Activated CD8-positive, alpha-beta memory T cell treated with anti-CD3 and anti-CD28 coated beads for 1 hour (primary cell): ENCODE results near the gene COL24A1.
"Not testable (repeated sequence)": the region's sequence is repeated elsewhere in the genome, so short reads cannot be mapped to it uniquely, and the experiment has no call there.

Experiments used
- DNase-seq, 2 donors: peaks; one replicate each; pipeline ENCODE4 v3.0.0-alpha.2; 2020; ENCODE audit warnings: low read depth in 1 of 2; ENCODE audit errors: extremely low read depth in 1 of 2

Gene COL24A1

GRCh38 chr1:85911742-85912141 lies 244.8 kb downstream of the COL24A1 start:
- no peak for DNase-seq

DNA sequence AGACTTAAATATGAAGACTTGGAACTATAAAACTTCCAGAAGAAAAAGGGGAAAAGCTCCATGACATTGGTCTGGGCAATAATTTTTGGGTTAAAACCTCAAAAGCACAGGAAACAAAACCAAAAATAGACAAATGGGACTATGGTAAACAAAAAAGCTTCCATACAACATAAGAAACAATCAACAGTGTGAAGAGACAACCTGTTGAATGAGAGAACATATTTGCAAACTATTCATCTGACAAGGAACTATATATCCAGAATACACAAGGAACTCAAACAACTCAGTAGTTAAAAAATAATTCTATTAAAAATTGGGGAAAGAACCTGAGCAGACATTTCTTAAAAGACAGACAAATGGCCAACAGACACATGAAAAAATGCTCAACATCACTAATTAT lies 255.7 kb downstream of the COL24A1 start:
- no peak for DNase-seq

GRCh38 chr1:85898861-85899260 lies 257.7 kb downstream of the COL24A1 start:
- no peak for DNase-seq

- DNase-seq = no peak
These were observed 261.9 kb downstream of the COL24A1 start for GRCh38 chr1:85894651-85895050.

GRCh38 chr1:85892366-85892765 lies 264.2 kb downstream of the COL24A1 start:
- no peak for DNase-seq

GRCh38 chr1:85889870-85890269 lies 266.7 kb downstream of the COL24A1 start:
- no peak for DNase-seq

DNA sequence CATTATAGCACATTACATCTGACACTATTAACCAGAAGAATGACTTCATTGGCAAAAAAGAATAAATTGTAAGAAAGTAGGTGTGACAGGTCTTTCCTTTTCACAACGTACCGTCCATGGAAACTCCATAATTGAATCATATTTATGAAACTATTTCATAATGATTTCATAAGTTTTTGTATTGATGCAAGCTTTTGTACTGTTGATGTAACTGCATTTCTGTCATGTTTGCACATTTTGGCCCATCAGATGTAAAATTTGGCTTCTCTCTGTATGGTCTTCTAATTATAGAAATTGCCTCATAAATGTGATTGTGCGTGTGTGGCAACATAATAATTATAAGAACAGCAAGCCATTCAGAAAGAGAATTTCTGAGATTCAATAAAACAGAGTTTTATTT lies 267.7 kb downstream of the COL24A1 start:
- no peak for DNase-seq

DNA sequence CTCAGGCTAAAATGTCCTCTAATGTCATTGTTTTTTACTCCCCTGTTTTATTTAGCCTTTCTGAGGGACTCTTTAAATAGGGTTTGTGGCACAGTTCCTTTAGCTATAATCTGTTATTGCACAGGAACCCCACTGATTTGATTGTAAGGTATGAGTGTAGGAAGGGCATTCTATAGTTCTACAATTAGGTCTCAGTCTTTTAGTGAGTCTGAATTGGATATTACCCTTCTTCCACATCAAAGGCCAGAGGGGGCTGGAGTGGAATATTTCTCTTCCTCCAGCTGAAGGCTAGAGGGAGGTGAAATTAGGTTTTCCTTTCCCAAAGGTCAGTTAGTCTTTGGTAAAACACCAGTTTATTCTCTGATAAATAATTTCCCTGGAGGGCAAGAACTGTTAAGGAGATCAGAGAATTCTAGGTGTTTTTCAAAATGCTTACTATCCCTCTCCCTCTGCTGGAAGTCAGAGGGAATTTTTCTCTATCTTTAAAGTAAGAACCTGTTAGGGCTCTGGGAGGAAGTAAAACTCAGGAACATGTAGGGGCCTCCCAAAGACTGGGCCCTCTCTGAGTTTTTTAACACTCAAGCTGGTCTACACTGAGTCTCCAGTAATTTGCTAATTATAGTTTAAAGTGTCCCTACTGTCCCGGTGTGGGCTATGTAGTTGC lies 272.1 kb downstream of the COL24A1 start:
- DNase-seq = no peak

DNA sequence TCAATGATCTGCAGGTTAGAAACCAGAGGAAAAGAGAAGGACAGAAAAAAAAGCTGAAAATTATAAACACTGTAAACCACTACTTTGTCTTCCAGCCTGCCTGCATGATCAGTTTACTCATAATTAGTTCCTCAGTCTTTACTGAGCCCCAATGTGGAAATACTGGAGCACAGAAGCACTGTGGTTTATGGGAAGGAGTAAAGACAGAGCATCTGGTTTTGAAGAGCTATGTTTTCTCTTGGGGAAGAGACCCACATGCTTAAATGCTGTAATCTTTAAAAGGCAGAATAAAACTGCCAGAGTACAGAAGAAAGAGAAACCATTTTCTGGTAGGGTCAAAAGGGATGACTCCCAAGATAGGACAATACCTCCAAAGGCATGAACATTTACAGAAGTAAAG lies 289.4 kb downstream of the COL24A1 start:
- no peak for DNase-seq

DNA sequence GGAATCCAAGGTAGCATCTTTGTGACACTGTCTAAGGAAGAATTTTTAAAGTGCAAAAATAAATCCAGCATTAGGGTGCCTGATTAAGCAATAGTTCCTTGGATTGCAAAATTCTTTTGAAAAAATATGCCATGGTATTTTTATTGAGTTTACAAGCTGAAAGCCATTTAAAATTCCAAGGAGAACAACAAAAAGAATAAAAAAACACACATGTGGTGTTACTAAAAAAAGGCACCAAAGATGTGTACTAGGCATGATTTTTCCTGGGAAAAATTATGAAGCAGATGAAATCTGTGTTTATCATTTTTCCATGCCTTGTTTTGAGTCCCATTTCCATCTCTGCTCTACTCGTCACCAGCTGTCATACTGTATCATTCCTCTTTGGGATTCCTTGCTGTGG lies 291.4 kb downstream of the COL24A1 start:
- DNase-seq = no peak

DNA sequence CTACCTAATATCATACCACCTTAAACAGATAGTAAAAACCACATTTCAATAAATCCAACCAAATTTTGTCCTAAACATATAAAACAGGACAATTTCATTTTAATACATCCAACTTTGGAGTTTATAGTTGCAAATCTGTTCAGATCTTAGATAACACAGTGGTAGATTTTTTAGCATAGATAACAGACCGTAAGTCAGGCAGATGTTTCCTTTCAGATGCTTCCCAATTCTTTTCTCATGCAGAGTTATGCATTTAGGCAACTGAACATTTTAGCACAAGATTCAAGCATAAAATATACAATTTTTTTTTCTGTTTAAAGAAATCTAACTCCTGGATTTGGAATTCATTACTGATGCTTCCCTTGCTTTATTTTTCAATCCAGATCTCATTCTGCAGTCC lies 291.8 kb downstream of the COL24A1 start:
- DNase-seq = no peak

DNA sequence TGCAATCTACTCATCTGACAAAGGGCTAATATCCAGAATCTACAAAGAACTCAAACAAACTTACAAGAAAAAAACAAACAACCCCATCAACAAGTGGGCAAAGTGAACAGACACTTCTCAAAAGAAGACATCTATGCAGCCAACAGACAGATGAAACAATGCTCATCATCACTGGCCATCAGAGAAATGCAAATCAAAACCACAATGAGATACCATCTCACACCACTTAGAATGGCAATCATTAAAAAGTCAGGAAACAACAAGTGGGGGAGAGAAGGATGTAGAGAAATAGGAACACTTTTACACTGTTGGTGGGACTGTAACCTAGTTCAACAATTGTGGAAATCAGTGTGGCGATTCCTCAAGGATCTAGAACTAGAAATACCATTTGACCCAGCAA lies 292.9 kb downstream of the COL24A1 start:
- not testable (repeated sequence) for DNase-seq

DNA sequence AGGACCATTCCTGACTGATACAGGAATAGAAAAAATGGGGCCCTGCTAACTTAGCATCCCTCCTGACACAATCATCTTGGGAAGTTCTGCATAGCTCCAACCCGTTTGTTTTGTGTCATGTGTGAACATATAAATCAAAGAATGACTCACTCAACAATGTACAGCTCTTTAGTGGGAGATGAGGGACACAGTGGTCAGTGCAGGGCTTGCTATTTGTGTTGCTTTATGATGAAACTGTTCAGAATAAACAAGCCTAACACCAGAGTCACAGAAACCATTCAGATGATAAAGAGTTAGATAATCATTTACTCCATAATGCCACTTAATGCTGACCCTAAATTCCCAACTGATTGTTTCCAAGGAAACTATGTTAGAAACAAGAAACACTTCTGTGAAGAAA lies 294.1 kb downstream of the COL24A1 start:
- DNase-seq = no peak

DNA sequence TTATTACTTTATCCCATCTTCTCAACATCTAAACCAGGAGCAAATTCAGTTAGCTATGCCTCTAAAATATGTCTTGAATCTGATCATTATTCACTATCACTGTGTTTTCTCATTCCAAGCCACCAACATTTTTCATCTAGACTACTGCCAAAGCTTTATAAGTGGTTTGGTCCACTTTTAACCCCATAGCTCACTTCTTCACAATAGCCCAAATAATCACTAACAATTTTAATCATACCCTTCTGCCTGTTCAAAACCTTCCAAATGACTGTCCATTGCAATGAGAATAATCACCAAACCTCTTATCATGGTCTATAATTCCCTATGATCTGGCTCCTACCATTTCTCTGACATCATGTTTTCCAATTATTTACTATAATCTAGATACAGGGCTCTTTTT lies 298.6 kb downstream of the COL24A1 start:
- no peak for DNase-seq

DNA sequence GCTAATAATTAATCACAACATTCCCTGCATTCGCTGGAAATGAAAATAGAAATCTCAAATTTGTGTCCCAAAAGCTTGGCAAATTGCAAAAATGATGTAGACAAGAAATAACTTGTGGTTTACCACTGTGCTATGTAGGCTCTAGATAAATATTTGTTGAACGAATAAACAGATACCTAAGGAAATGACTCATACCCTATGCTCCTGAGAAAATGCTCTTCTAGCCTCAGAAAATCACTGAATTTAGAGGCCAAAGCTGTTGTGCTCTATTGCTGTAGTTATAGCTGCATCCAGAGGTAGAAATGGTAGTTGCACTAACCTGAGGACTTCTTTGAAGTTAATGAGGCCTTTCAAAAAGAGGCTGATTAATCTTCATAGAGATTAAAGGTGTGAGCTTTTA lies 306.3 kb downstream of the COL24A1 start:
- no peak for DNase-seq

DNA sequence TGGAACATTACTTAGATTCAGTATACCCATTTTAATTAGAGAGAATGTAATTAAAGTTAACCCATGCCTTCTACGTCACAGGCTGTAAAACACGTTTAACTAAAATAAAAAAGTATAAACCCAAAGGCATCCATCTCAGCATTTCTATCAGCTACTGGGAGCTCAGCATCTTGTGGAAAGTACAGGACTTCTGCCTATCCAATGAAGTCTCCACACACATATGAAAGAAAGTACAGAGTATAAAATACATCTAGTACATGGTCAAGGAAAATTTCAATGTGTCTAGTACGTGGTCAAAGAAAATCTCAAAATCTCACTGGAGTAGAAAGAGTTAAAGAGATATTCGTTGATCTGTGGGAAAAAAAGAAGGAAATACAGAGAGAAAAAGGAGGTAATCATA lies 306.9 kb downstream of the COL24A1 start:
- DNase-seq = no peak

DNA sequence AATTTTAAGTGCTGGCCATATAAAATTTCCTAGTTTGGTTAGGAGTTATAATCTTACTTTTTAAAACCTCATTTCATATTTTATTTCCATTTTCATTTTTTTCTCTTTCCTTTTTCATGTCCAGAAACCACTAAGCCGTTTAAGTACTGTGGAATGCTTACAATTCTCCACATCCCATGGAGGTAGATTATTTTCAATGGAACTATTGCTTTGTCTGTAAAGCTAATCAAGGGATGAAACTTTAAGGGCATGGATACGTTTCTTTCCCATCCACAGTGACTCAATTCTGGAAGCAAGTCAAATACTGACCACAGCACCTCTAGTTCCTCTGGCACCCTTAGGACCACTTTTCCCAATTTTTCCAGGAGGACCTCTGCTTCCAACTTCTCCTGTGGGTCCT lies 309.2 kb downstream of the COL24A1 start:
- DNase-seq = no peak

GRCh38 chr1:85846706-85847105 lies 309.9 kb downstream of the COL24A1 start:
- no peak for DNase-seq

GRCh38 chr1:85839459-85839858 lies 317.1 kb downstream of the COL24A1 start:
- no peak for DNase-seq

DNA sequence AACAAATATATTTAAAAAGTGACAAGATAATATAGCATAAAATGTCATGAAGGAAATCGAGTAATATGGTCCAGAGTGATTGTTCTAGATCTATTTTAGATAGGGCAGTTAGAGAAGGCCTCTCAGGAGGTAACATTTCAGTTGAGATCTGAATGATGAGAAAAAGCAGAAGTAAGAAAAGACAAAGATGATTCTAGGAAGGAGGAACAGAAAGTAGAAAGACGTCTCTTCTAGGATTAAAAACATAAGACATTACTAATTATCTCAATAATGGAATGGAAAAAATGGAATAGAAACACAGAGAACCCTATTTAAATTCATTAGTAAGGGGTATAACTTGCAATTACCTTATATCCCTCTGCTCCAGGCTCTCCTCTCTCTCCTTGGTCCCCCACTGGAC lies 318.3 kb downstream of the COL24A1 start:
- no peak for DNase-seq

GRCh38 chr1:85836736-85837135 lies 319.8 kb downstream of the COL24A1 start:
- DNase-seq = no peak

GRCh38 chr1:85833165-85833564 lies 323.4 kb downstream of the COL24A1 start:
- not testable (repeated sequence) for DNase-seq

- no peak for DNase-seq
These were observed 325.7 kb downstream of the COL24A1 start for GRCh38 chr1:85830837-85831236.
